GM18951 (cell line): ENCODE measurements around the gene STMN3.

ENCODE experiments used
- POLR2A ChIP-seq: IDR thresholded peaks from 4 replicates; pipeline ENCODE4 v1.6.1; 2011; ENCODE audit warnings: mild to moderate bottlenecking; ENCODE audit not compliant: insufficient read length, insufficient read depth; ENCODE audit errors: extremely low read depth
- in situ Hi-C: fragments of 300-500 bp; cut with MboI; formaldehyde crosslinking; loops from one replicate; pipeline ENCODE4 v1.12.0; 2022; ENCODE audit warnings: low sequenced_read_pairs, mixed read lengths, inconsistent platforms; ENCODE audit not compliant: unreplicated experiment

Gene STMN3

DNA sequence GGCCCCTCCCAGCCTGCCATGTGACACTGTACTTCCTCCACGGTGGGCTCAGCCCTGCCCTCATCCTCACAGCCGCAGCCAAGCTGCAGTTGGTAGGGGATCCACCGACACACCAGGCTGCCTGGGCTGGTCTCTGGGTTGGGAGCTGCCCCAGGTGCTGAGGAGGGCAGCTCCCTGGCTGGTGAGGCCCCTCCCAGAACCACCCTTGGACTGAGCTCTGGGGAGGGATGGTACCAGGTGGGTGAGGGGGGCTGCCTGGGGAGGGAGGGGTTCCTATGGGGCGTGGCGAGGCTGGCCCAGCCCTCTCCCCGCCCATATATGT, 43.0 kb upstream of the STMN3 start:
- in situ Hi-C loops, result no loop called here
- no peak for TF ChIP-seq POLR2A

DNA sequence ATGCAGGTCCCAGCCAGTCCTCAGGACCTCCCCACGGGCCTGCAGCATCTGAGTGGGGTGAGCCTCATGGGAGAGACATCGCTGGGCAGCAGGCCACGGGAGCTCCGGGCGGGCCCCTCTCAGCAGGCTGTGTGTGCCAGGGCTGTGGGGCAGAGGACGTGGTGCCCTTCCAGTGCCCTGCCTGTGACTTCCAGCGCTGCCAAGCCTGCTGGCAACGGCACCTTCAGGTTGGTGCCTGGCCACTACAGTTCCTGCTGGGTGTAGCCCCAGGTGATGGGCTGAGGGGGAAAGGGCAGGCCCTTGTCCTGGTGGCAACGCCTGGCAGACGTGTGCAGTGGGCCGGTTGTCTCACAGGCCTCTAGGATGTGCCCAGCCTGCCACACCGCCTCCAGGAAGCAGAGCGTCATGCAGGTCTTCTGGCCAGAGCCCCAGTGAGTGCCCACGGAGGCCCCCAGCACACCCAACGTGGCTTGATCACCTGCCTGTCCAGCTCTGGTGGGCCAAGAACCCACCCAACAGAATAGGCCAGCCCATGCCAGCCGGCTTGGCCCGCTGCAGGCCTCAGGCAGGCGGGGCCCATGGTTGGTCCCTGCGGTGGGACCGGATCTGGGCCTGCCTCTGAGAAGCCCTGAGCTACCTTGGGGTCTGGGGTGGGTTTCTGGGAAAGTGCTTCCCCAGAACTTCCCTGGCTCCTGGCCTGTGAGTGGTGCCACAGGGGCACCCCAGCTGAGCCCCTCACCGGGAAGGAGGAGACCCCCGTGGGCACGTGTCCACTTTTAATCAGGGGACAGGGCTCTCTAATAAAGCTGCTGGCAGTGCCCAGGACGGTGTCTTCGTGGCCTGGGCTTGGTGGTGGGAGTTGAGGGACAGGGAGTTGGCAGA, 42.4 kb upstream of the STMN3 start:
- in situ Hi-C loops, result no loop called here

DNA sequence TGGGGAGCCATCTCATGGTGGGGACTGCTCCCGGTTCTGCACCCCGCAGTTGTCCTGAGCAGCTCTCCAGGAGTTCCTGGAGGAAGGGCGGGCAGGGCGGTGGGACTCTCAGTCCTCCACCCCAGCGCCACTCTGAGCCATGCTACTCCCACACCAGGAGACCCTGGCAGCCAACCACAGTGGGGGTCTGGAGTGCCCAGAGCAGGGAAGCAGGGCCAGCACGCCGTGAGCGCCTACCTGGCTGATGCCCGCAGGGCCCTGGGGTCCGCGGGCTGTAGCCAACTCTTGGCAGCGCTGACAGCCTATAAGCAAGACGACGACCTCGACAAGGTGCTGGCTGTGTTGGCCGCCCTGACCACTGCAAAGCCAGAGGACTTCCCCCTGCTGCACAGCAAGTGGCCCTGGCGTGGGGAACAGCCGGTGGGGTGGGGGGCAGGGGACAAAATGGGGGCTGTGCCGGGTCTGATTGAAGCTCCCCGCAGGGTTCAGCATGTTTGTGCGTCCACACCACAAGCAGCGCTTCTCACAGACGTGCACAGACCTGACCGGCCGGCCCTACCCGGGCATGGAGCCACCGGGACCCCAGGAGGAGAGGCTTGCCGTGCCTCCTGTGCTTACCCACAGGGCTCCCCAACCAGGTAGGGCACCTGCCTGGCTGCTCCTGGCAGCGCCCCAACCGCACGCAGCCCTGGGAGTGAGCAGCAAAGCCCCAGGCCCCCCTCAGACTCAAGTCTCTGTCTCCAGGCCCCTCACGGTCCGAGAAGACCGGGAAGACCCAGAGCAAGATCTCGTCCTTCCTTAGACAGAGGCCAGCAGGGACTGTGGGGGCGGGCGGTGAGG, 41.6 kb upstream of the STMN3 start:
- TF ChIP-seq POLR2A, result no peak
- in situ Hi-C loops, result no loop called here

More for the DNA sequence above, 42.4 kb upstream of the STMN3 start:
- no peak for TF ChIP-seq POLR2A

GRCh38 chr20:63693733-63694583, 40.7 kb upstream of the STMN3 start:
- TF ChIP-seq POLR2A, result no peak
- in situ Hi-C loops, result no loop called here

DNA sequence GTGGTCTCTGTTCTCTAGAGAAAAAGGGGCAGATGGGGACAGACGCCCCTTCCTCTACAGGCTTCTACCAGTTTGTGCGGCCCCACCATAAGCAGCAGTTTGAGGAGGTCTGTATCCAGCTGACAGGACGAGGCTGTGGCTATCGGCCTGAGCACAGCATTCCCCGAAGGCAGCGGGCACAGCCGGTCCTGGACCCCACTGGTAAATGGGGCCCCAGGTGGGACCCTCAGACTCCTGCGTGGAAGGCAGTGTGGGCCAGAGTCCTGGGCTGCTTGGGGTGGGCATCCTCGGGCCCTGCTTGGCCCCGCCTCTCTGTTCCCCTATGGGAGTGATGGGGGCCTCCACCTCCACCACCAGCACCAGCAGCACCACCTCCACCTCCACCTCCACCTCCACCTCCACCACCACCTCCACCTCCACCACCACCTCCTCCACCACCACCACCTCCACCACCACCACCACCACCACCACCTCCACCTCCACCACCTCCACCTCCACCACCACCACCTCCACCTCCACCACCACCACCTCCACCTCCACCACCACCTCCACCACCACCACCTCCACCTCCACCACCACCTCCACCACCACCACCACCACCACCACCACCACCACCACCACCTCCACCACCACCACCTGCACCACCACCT, 40.0 kb upstream of the STMN3 start:
- in situ Hi-C loops, result no loop called here
- TF ChIP-seq POLR2A, result no peak

GRCh38 chr20:63692436-63693082, 39.3 kb upstream of the STMN3 start:
- in situ Hi-C loops, result no loop called here

GRCh38 chr20:63691711-63692435, 38.6 kb upstream of the STMN3 start:
- in situ Hi-C loops, result no loop called here
- TF ChIP-seq POLR2A, result no peak

More at GRCh38 chr20:63692436-63693082, 39.3 kb upstream of the STMN3 start:
- no peak for TF ChIP-seq POLR2A

DNA sequence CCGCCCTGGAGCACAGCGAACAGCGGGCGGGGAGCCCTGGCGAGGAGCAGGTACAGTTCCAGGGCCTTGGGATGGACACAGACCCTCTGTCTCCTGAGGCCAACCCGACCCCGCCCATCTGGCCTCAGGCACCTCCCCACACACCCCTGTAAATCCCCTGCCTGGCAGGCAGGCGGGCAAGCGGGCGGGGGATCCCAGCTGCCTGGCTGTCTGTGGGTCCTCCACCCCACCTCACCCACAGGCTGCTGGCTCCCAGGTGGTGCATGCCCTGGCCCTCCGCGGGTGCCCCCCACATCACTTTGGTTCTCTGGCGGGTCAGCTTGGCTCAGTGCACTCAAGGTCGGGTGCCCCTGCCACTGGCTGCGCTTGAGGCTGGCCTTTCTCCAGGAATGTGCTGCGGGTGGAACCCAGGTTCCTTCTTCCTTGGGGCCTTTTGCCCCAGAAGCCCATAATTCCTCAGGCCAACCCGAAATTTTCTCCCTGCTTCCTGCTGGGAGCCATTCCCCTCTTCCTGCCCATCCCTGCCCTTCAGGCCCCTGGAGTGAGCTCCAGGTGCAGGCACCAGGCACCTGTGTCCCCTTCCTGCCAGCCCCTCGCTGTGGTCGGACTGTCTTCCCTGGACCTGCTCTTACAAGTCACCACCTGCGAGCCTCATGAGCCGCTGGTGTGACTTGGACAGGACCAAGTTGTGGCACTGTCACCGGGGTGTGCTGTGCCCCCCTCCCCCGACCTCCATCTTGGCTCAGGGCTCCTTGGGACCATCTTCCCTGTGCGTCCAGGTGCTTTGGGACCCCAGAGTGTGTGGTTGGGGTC, 37.9 kb upstream of the STMN3 start:
- no peak for TF ChIP-seq POLR2A
- in situ Hi-C loops, result no loop called here

DNA sequence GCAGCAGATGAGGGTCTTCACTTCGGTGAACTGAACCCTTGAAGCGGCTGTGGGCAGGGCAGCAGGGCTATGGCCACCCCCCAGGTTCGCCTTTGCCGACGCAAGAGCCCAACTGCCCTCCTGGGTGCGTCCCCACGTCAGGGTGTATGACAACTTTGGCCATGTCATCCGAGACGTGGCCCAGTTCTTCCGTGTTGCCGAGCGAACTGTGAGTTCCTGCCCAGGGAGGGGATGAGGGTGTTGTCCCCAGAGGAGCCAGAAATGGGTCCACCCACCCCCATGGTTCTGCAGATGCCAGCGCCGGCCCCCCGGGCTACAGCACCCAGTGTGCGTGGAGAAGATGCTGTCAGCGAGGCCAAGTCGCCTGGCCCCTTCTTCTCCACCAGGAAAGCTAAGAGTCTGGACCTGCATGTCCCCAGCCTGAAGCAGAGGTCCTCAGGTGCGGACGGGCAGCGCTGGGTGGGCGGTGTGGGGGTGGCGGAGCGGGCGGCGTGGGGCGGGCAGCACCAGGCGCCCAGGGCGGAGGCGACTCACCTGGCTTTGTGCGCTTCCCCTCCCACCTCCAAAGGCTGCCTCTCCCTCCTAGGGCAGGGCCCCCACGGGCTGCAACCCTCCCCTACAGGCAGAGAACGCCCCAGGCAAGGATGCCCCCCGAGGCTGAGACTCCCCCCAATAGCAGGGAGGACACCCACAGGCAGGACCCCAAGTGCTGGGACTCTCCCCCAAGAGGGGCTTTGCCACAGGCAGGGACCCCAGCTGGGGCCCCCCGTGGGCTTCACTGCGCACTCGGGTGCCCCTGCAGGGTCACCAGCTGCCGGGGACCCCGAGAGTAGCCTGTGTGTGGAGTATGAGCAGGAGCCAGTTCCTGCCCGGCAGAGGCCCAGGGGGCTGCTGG, 37.0 kb upstream of the STMN3 start:
- in situ Hi-C loops, result no loop called here
- TF ChIP-seq POLR2A, result no peak
